MCF 10A (cell line): ENCODE measurements around the gene NDUFB3. TPM values are rescaled to one million over a fixed set of nuclear protein-coding genes. Genes with fewer than 3 reads are reported as not detected.

Experiments used
- BruUV-seq: library from RNA; stranded (reverse); fragments of 400-500 nt; replicated peaks from 2 replicates; lab custom pipeline; 2021; lab: Mats Ljungman, UMichigan
- CTCF ChIA-PET: fragments of 300-600 bp; sonication (Branson Sonifier 250); formaldehyde crosslinking; extraction: SDS; loops from one replicate; lab custom pipeline; 2021; ENCODE audit warnings: antibody characterized with exemption, inconsistent platforms; lab: Yijun Ruan, JAX
- POLR2A ChIA-PET: fragments of 300-600, 350-650 bp; sonication (Branson Sonifier 250); formaldehyde crosslinking; extraction: SDS; loops from one replicate; lab custom pipeline; 2020; ENCODE audit warnings: antibody characterized with exemption, inconsistent platforms; lab: Yijun Ruan, JAX
- DNase-seq: peaks from one replicate; pipeline ENCODE4 v3.0.0-alpha.2; 2018; ENCODE audit not compliant: unreplicated experiment
- H3K27ac Mint-ChIP-seq: one replicate; pipeline ENCODE4 v1.8.0; 2022; ENCODE audit warnings: mild to moderate bottlenecking, low read depth, mixed read lengths; ENCODE audit not compliant: unreplicated experiment
- H3K27me3 Mint-ChIP-seq: one replicate; pipeline ENCODE4 v1.8.0; 2022; ENCODE audit warnings: mixed read lengths; ENCODE audit not compliant: insufficient read depth, unreplicated experiment
- H3K36me3 Mint-ChIP-seq: one replicate; pipeline ENCODE4 v1.8.0; 2022; ENCODE audit warnings: mild to moderate bottlenecking, moderate library complexity, mixed read lengths; ENCODE audit not compliant: insufficient read depth, unreplicated experiment
- H3K4me1 Mint-ChIP-seq: one replicate; pipeline ENCODE4 v1.8.0; 2022; ENCODE audit warnings: mixed read lengths; ENCODE audit not compliant: insufficient read depth, unreplicated experiment
- H3K4me3 Mint-ChIP-seq: one replicate; pipeline ENCODE4 v1.8.0; 2022; ENCODE audit warnings: mild to moderate bottlenecking, moderate library complexity, mixed read lengths; ENCODE audit not compliant: unreplicated experiment
- H3K9me3 Mint-ChIP-seq: one replicate; pipeline ENCODE4 v1.8.0; 2022; ENCODE audit warnings: mixed read lengths; ENCODE audit not compliant: unreplicated experiment
- intact Hi-C: fragments of 100-400 bp; cut with micrococcal nuclease; formaldehyde crosslinking; loops from 2 replicates; pipeline ENCODE4 v1.14.1; 2022
- total RNA-seq: library from RNA; stranded (reverse); gene quantifications from 2 replicates; pipeline ENCODE4 v1.2.3, GENCODE V29; 2022
- TF ChIP-seq, protein P1 (sequence below): fragments of 200-600 bp; IDR thresholded peaks from one replicate; pipeline ENCODE4 v1.8.0; 2022; ENCODE audit warnings: antibody characterized with exemption, mild to moderate bottlenecking; ENCODE audit not compliant: unreplicated experiment

NDUFB3 gene
- total RNA-seq, 1 experiment from 2014 or later, result 78.0 TPM

GRCh38 chr2:201090574-201090973 is 18.8 kb downstream of the NDUFB3 start:
- ChIA-PET POLR2A (interaction anchor here (0.6 kb wide), 1 partner anchor 235 kb away, joined by 3 read pairs; no protein-coding TSS in a partner anchor), CTCF (interaction anchor here (0.6 to 1.2 kb wide), 3 partner anchors 20 to 68 kb away, joined by 3 read pairs; no protein-coding TSS in a partner anchor)
- Mint-ChIP-seq H3K4me1 (no peaks in the 10 kb centered on the region), H3K27me3 (no peaks in the 10 kb centered on the region), H3K27ac (no peak overlapping the region), H3K36me3 (peaks cover 47% of the 10 kb centered on the region), H3K9me3 (no peaks in the 10 kb centered on the region), H3K4me3 (no peak overlapping the region)
- TF ChIP-seq, protein P1, sequence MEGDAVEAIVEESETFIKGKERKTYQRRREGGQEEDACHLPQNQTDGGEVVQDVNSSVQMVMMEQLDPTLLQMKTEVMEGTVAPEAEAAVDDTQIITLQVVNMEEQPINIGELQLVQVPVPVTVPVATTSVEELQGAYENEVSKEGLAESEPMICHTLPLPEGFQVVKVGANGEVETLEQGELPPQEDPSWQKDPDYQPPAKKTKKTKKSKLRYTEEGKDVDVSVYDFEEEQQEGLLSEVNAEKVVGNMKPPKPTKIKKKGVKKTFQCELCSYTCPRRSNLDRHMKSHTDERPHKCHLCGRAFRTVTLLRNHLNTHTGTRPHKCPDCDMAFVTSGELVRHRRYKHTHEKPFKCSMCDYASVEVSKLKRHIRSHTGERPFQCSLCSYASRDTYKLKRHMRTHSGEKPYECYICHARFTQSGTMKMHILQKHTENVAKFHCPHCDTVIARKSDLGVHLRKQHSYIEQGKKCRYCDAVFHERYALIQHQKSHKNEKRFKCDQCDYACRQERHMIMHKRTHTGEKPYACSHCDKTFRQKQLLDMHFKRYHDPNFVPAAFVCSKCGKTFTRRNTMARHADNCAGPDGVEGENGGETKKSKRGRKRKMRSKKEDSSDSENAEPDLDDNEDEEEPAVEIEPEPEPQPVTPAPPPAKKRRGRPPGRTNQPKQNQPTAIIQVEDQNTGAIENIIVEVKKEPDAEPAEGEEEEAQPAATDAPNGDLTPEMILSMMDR, result no peak
- DNase-seq, result no peak
- intact Hi-C loops, result no loop called here
- no TSS peak for BruUV-seq

- H3K9me3 Mint-ChIP-seq, result no peaks in the 10 kb centered on the region
- intact Hi-C loops, result no loop called here
- no peaks in the 10 kb centered on the region for H3K27me3 Mint-ChIP-seq
- peak; percentile 54 for DNase-seq
- ChIA-PET POLR2A (interaction anchor here (0.8 to 1.1 kb wide), 2 partner anchors 8 to 23 kb away, joined by 3 read pairs; partner anchors contain the start of gene CFLAR), CTCF (interaction anchor here (1.1 kb wide), 1 partner anchor 16 kb away, joined by 7 read pairs; no protein-coding TSS in a partner anchor)
- TF ChIP-seq, protein P1, result no peak
- H3K4me1 Mint-ChIP-seq, result no peaks in the 10 kb centered on the region
- BruUV-seq, result no TSS peak
- H3K4me3 Mint-ChIP-seq, result no peak overlapping the region
- H3K36me3 Mint-ChIP-seq, result peaks cover 18% of the 10 kb centered on the region
- no peak overlapping the region for H3K27ac Mint-ChIP-seq
Observed at GRCh38 chr2:201093573-201093972, 21.8 kb downstream of the NDUFB3 start.

DNA sequence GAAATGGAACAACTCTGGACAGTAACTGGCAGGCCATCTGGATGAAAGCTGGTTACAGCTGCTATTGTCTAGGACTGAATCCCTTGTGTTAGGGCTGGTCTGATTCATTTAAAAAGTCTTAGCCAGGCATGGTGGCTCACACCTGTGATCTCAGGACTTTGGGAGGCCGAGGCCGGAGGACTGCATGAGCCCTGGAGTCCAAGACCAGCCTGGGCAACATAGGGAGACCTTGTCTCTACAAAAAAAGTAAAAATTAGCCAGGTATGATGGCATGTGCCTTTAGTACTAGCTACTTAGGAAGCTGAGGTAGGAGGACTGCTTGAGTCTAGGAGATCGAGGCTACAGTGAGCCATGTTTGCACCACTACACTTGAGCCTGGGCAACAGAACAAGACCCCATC is 28.7 kb downstream of the NDUFB3 start:
- H3K4me1 Mint-ChIP-seq, result no peaks in the 10 kb centered on the region
- H3K36me3 Mint-ChIP-seq, result no peaks in the 10 kb centered on the region
- no peak overlapping the region for H3K4me3 Mint-ChIP-seq
- H3K9me3 Mint-ChIP-seq, result no peaks in the 10 kb centered on the region
- no peak for DNase-seq
- TF ChIP-seq, protein P1, result no peak
- H3K27me3 Mint-ChIP-seq, result no peaks in the 10 kb centered on the region
- intact Hi-C loops, result no loop called here
- no TSS peak for BruUV-seq
- ChIA-PET POLR2A (no interaction called here), CTCF (no interaction called here)
- no peak overlapping the region for H3K27ac Mint-ChIP-seq

- no peaks in the 10 kb centered on the region for H3K9me3 Mint-ChIP-seq
- intact Hi-C loops, result no loop called here
- ChIA-PET POLR2A (interaction anchor here (3.0 kb wide), 1 partner anchor 11 kb away, joined by 18 read pairs; the partner anchor contains the start of gene CFLAR), CTCF (interaction anchor here (0.9 kb wide), 1 partner anchor 10 kb away, joined by 5 read pairs; no protein-coding TSS in a partner anchor)
- no peak overlapping the region for H3K4me3 Mint-ChIP-seq
- no peak overlapping the region for H3K27ac Mint-ChIP-seq
- no TSS peak for BruUV-seq
- DNase-seq, result no peak
- H3K27me3 Mint-ChIP-seq, result no peaks in the 10 kb centered on the region
- peaks cover 5% of the 10 kb centered on the region for H3K36me3 Mint-ChIP-seq
- H3K4me1 Mint-ChIP-seq, result no peaks in the 10 kb centered on the region
- TF ChIP-seq, protein P1, result no peak
Observed at GRCh38 chr2:201105759-201106158, 34.0 kb downstream of the NDUFB3 start.
